ENCODE data around the gene ATXN1. TPM values are rescaled to one million over a fixed set of nuclear protein-coding genes. Genes with fewer than 3 reads are reported as not detected.

ATXN1 gene
- total RNA-seq, 1 experiment from 2014 or later, result 8.1 TPM

DNA sequence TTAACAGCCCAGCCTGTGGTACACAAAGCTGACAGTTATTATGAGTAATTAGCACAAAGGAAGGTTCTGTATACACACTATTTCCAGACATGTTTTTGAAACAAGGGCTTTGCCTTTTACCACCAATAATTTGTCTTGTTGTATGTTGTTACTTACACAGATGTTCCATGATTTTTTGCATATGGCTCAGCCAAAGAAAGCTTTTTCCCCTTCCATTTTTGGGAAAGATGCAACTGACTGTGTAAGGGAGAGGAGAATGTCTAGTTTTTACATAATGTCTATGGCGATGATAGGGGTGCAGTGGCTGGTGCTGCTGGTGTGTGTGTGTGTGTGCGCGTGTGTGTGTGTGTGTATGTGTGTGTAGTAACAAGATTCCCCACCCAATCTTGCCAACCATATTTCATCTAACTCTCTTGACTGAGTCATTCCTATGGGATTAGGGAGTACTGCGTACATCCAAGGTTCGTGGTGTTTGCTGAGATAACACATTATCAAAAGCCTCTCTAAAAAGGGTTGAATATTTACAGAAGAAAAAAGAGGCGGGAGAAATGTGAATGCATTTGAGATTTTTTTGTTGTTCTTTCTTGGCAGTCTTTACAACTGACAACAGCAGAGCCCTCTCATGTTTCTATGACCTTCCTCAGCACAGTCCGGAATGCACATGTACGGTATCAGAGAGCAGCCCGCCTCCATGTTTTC lies 330.7 kb downstream of the ATXN1 start:
- no peak for ATAC-seq
- no peaks in the 10 kb centered on the region for H3K27me3 Mint-ChIP-seq (ENCODE audit: low read depth)
- no peak overlapping the region for H3K27ac Mint-ChIP-seq
- ChIA-PET POLR2A (no interaction called here), CTCF (no interaction called here)
- TF ChIP-seq MXD4 (CRISPR knock-in tag; IDR thresholded peaks at IDR 0.05; ENCODE audit: borderline replicate concordance) (no peak), ETV6 (CRISPR knock-in tag; IDR thresholded peaks at IDR 0.05) (no peak), ZNF121 (CRISPR knock-in tag; IDR thresholded peaks at IDR 0.05) (no peak), ZNF138 (CRISPR knock-in tag; conservative IDR thresholded peaks at IDR 0.05) (no peak), TEAD4 (CRISPR knock-in tag; IDR thresholded peaks at IDR 0.05) (no peak), PRRX2 (CRISPR knock-in tag; IDR thresholded peaks at IDR 0.05) (no peak), SMAD3 (CRISPR knock-in tag; IDR thresholded peaks at IDR 0.05; ENCODE audit: borderline replicate concordance) (no peak), NFE2L1 (CRISPR knock-in tag; IDR thresholded peaks at IDR 0.05) (no peak), GABPB1 (CRISPR knock-in tag; IDR thresholded peaks at IDR 0.05) (no peak)
- TF ChIP-seq, protein P1, sequence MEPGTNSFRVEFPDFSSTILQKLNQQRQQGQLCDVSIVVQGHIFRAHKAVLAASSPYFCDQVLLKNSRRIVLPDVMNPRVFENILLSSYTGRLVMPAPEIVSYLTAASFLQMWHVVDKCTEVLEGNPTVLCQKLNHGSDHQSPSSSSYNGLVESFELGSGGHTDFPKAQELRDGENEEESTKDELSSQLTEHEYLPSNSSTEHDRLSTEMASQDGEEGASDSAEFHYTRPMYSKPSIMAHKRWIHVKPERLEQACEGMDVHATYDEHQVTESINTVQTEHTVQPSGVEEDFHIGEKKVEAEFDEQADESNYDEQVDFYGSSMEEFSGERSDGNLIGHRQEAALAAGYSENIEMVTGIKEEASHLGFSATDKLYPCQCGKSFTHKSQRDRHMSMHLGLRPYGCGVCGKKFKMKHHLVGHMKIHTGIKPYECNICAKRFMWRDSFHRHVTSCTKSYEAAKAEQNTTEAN (CRISPR knock-in tag; IDR thresholded peaks at IDR 0.05), result no peak
- TF ChIP-seq, protein P2, sequence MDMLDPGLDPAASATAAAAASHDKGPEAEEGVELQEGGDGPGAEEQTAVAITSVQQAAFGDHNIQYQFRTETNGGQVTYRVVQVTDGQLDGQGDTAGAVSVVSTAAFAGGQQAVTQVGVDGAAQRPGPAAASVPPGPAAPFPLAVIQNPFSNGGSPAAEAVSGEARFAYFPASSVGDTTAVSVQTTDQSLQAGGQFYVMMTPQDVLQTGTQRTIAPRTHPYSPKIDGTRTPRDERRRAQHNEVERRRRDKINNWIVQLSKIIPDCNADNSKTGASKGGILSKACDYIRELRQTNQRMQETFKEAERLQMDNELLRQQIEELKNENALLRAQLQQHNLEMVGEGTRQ (CRISPR knock-in tag; IDR thresholded peaks at IDR 0.05), result no peak
- TF ChIP-seq, protein P3, sequence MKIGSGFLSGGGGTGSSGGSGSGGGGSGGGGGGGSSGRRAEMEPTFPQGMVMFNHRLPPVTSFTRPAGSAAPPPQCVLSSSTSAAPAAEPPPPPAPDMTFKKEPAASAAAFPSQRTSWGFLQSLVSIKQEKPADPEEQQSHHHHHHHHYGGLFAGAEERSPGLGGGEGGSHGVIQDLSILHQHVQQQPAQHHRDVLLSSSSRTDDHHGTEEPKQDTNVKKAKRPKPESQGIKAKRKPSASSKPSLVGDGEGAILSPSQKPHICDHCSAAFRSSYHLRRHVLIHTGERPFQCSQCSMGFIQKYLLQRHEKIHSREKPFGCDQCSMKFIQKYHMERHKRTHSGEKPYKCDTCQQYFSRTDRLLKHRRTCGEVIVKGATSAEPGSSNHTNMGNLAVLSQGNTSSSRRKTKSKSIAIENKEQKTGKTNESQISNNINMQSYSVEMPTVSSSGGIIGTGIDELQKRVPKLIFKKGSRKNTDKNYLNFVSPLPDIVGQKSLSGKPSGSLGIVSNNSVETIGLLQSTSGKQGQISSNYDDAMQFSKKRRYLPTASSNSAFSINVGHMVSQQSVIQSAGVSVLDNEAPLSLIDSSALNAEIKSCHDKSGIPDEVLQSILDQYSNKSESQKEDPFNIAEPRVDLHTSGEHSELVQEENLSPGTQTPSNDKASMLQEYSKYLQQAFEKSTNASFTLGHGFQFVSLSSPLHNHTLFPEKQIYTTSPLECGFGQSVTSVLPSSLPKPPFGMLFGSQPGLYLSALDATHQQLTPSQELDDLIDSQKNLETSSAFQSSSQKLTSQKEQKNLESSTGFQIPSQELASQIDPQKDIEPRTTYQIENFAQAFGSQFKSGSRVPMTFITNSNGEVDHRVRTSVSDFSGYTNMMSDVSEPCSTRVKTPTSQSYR (CRISPR knock-in tag; IDR thresholded peaks at IDR 0.05), result no peak
- TF ChIP-seq, protein P4, sequence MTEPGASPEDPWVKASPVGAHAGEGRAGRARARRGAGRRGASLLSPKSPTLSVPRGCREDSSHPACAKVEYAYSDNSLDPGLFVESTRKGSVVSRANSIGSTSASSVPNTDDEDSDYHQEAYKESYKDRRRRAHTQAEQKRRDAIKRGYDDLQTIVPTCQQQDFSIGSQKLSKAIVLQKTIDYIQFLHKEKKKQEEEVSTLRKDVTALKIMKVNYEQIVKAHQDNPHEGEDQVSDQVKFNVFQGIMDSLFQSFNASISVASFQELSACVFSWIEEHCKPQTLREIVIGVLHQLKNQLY (CRISPR knock-in tag; IDR thresholded peaks at IDR 0.05), result no peak
- TF ChIP-seq, protein P5, sequence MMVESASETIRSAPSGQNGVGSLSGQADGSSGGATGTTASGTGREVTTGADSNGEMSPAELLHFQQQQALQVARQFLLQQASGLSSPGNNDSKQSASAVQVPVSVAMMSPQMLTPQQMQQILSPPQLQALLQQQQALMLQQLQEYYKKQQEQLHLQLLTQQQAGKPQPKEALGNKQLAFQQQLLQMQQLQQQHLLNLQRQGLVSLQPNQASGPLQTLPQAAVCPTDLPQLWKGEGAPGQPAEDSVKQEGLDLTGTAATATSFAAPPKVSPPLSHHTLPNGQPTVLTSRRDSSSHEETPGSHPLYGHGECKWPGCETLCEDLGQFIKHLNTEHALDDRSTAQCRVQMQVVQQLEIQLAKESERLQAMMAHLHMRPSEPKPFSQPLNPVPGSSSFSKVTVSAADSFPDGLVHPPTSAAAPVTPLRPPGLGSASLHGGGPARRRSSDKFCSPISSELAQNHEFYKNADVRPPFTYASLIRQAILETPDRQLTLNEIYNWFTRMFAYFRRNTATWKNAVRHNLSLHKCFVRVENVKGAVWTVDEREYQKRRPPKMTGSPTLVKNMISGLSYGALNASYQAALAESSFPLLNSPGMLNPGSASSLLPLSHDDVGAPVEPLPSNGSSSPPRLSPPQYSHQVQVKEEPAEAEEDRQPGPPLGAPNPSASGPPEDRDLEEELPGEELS (CRISPR knock-in tag; IDR thresholded peaks at IDR 0.05), result no peak
- TF ChIP-seq, protein P6, sequence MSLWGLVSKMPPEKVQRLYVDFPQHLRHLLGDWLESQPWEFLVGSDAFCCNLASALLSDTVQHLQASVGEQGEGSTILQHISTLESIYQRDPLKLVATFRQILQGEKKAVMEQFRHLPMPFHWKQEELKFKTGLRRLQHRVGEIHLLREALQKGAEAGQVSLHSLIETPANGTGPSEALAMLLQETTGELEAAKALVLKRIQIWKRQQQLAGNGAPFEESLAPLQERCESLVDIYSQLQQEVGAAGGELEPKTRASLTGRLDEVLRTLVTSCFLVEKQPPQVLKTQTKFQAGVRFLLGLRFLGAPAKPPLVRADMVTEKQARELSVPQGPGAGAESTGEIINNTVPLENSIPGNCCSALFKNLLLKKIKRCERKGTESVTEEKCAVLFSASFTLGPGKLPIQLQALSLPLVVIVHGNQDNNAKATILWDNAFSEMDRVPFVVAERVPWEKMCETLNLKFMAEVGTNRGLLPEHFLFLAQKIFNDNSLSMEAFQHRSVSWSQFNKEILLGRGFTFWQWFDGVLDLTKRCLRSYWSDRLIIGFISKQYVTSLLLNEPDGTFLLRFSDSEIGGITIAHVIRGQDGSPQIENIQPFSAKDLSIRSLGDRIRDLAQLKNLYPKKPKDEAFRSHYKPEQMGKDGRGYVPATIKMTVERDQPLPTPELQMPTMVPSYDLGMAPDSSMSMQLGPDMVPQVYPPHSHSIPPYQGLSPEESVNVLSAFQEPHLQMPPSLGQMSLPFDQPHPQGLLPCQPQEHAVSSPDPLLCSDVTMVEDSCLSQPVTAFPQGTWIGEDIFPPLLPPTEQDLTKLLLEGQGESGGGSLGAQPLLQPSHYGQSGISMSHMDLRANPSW (CRISPR knock-in tag; conservative IDR thresholded peaks at IDR 0.05; ENCODE audit: low read depth), result no peak
- TF ChIP-seq, protein P7, sequence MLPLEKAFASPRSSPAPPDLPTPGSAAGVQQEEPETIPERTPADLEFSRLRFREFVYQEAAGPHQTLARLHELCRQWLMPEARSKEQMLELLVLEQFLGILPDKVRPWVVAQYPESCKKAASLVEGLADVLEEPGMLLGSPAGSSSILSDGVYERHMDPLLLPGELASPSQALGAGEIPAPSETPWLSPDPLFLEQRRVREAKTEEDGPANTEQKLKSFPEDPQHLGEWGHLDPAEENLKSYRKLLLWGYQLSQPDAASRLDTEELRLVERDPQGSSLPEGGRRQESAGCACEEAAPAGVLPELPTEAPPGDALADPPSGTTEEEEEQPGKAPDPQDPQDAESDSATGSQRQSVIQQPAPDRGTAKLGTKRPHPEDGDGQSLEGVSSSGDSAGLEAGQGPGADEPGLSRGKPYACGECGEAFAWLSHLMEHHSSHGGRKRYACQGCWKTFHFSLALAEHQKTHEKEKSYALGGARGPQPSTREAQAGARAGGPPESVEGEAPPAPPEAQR (CRISPR knock-in tag; IDR thresholded peaks at IDR 0.05), result no peak
- TF ChIP-seq, protein P8, sequence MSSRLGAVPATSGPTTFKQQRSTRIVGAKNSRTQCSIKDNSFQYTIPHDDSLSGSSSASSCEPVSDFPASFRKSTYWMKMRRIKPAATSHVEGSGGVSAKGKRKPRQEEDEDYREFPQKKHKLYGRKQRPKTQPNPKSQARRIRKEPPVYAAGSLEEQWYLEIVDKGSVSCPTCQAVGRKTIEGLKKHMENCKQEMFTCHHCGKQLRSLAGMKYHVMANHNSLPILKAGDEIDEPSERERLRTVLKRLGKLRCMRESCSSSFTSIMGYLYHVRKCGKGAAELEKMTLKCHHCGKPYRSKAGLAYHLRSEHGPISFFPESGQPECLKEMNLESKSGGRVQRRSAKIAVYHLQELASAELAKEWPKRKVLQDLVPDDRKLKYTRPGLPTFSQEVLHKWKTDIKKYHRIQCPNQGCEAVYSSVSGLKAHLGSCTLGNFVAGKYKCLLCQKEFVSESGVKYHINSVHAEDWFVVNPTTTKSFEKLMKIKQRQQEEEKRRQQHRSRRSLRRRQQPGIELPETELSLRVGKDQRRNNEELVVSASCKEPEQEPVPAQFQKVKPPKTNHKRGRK (CRISPR knock-in tag; IDR thresholded peaks at IDR 0.05; ENCODE audit: borderline replicate concordance), result no peak
- TF ChIP-seq, protein P9, sequence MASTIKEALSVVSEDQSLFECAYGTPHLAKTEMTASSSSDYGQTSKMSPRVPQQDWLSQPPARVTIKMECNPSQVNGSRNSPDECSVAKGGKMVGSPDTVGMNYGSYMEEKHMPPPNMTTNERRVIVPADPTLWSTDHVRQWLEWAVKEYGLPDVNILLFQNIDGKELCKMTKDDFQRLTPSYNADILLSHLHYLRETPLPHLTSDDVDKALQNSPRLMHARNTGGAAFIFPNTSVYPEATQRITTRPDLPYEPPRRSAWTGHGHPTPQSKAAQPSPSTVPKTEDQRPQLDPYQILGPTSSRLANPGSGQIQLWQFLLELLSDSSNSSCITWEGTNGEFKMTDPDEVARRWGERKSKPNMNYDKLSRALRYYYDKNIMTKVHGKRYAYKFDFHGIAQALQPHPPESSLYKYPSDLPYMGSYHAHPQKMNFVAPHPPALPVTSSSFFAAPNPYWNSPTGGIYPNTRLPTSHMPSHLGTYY (CRISPR knock-in tag; IDR thresholded peaks at IDR 0.05), result no peak
- TF ChIP-seq, protein P10, sequence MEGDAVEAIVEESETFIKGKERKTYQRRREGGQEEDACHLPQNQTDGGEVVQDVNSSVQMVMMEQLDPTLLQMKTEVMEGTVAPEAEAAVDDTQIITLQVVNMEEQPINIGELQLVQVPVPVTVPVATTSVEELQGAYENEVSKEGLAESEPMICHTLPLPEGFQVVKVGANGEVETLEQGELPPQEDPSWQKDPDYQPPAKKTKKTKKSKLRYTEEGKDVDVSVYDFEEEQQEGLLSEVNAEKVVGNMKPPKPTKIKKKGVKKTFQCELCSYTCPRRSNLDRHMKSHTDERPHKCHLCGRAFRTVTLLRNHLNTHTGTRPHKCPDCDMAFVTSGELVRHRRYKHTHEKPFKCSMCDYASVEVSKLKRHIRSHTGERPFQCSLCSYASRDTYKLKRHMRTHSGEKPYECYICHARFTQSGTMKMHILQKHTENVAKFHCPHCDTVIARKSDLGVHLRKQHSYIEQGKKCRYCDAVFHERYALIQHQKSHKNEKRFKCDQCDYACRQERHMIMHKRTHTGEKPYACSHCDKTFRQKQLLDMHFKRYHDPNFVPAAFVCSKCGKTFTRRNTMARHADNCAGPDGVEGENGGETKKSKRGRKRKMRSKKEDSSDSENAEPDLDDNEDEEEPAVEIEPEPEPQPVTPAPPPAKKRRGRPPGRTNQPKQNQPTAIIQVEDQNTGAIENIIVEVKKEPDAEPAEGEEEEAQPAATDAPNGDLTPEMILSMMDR (IDR thresholded peaks at IDR 0.05), result no peak
- H3K4me3 Mint-ChIP-seq, result no peak overlapping the region
- peaks cover 16% of the 10 kb centered on the region; the same call in 1 of the 2 replicates for H3K4me1 Mint-ChIP-seq
- DNase-seq (ENCODE audit: low spot score), result no peak
- no peaks in the 10 kb centered on the region for H3K36me3 Mint-ChIP-seq
- H3K9me3 Mint-ChIP-seq, result peaks cover 8% of the 10 kb centered on the region; the same call in 1 of the 2 replicates

All from WTC11 (cell line).